Measurements from ENCODE around the gene EDA. TPM values are rescaled to one million over a fixed set of nuclear protein-coding genes. Genes with fewer than 3 reads are reported as not detected.

Gene EDA
- total RNA-seq, 4 donors from 2014 or later: 6.2 to 27.0 (median 14.2) TPM

DNA sequence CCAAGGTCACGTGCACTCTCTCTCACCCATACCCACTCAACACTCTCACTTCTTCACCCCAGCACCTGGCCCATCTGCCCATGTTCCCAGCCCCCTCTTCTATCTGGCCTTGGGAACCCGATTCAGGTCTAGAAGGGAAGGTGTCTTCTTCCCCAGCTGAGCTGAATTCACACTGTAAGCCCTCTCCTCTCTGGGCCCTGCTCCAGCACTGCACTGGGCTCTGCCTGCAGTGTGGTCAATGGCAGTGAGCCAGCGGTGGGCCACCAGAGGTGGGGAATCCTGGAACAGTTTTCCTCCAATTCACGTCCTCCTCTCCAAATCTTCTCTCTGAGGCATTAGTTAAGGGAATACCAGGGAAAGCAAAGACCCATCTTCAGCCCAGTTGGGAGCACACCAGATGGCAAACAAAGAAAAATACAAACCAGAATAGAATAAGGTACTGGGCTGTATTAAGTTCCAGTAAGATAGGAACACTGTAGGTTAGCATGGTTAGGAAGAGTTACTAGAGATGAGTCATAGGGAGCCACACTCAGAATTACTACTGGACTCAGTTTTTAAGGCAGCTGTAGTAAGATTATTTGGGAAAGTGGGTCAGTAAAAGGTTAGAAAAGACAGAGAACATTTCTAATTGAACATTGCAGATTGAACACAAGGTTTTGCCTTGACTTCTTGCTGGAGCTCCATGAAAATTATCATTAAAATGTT is 428.8 kb downstream of the EDA start:
- H3K9me3 ChIP-seq: no peaks in the 10 kb centered on the region
- intact Hi-C loops (cut with DNase I): no loop called here
- H3K36me3 ChIP-seq: no peaks in the 10 kb centered on the region
- TF ChIP-seq POLR2A (IDR thresholded peaks at IDR 0.05): no peak
- TF ChIP-seq, protein P1, sequence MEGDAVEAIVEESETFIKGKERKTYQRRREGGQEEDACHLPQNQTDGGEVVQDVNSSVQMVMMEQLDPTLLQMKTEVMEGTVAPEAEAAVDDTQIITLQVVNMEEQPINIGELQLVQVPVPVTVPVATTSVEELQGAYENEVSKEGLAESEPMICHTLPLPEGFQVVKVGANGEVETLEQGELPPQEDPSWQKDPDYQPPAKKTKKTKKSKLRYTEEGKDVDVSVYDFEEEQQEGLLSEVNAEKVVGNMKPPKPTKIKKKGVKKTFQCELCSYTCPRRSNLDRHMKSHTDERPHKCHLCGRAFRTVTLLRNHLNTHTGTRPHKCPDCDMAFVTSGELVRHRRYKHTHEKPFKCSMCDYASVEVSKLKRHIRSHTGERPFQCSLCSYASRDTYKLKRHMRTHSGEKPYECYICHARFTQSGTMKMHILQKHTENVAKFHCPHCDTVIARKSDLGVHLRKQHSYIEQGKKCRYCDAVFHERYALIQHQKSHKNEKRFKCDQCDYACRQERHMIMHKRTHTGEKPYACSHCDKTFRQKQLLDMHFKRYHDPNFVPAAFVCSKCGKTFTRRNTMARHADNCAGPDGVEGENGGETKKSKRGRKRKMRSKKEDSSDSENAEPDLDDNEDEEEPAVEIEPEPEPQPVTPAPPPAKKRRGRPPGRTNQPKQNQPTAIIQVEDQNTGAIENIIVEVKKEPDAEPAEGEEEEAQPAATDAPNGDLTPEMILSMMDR (IDR thresholded peaks at IDR 0.05): no peak
- H3K4me3 ChIP-seq (replicated peaks in 1 of 3): no peak overlapping the region
- H3K4me1 ChIP-seq: no peaks in the 10 kb centered on the region
- no peak overlapping the region for H3K27ac ChIP-seq
- no peak for DNase-seq
- no peaks in the 10 kb centered on the region for H3K27me3 ChIP-seq
- WGBS, 2 donors: 91 to 100% methylated on average over 2 to 4 of the region's 4 CpGs

DNA sequence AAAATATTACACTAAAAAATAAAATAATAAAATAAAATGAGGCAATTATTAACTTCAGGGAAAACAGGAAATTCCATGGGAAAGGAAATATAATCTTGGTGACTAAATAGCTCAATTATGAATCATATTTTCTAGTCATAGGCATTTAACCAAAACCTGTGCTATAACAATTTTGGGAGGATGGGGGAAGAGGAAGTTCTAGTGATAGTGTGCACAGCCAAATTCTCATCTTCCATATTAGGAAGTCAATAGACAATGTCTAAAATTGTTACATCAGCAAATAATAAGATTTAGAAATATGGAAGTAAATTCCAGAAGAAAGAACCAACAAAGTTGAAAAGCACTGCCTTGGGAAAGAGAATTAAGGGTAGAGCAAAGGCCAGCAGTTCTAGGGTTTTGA is 431.1 kb downstream of the EDA start:
- no peak overlapping the region for H3K4me3 ChIP-seq (replicated peaks in 1 of 3)
- intact Hi-C loops (cut with DNase I): no loop called here

DNA sequence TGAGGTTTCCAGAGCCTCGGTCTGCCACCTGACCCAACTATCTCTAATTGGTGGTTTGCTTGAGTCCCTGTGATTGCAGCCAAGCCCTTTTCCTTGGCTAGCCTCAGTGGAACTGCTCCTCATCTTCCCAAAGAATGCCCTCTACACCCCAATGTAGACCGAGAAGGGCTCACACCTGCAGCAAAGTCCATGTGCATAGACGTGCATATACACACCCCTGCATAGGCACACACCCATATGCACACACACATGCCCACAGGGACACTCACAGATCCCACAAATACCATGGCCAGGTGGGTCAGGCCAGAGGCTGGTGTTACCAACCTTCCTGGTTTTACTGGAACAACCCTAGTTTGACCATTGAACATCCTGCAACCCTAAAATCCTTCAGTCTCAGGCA is 433.5 kb downstream of the EDA start:
- Histone ChIP-seq H3K27me3 (no peaks in the 10 kb centered on the region), H3K4me3 (replicated peaks in 1 of 3) (no peak overlapping the region), H3K36me3 (no peaks in the 10 kb centered on the region), H3K27ac (no peak overlapping the region), H3K9me3 (no peaks in the 10 kb centered on the region), H3K4me1 (no peaks in the 10 kb centered on the region)
- DNase-seq: no peak
- no peak for TF ChIP-seq POLR2A (IDR thresholded peaks at IDR 0.05)
- TF ChIP-seq, protein P1 (IDR thresholded peaks at IDR 0.05): no peak
- intact Hi-C loops (cut with DNase I): no loop called here
- 85% methylated on average over 3 of the region's 3 CpGs; no CpG with 5 or more reads in 1 of the 2 donors for WGBS, 2 donors

More for the DNA sequence above, 431.1 kb downstream of the EDA start:
- Histone ChIP-seq H3K4me1 (no peaks in the 10 kb centered on the region), H3K27ac (no peak overlapping the region), H3K27me3 (no peaks in the 10 kb centered on the region), H3K9me3 (no peaks in the 10 kb centered on the region), H3K36me3 (no peaks in the 10 kb centered on the region)
- DNase-seq: no peak
- TF ChIP-seq POLR2A (IDR thresholded peaks at IDR 0.05): no peak
- TF ChIP-seq, protein P1 (IDR thresholded peaks at IDR 0.05): no peak

DNA sequence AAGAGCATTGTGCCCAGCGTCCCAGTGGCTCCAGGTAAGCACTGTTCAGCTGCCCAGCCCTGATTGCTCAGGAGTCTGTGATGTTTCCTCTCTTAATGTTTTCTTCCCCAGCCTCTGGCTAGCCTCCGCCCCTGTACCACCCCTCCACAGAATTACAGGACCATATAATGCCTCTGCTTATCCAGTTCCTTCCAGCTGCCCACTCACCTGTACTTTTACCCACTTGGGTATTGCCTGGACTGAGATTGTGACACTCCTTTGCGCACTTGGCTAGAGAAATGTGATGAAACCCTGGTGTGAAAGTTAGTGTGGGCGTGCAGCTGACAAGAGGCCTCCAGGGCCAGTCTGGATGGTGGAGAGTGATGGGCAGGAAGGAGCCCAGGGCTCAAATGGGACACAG is 434.0 kb downstream of the EDA start, which contains the start of gene AWAT2:
TSS of gene AWAT2 (minus strand) at position 14 of the 400 bp plus-strand sequence. CDS start at position 8, 6 bp downstream.
- 92 to 93% methylated on average over 3 of the region's 4 CpGs for WGBS, 2 donors
- Histone ChIP-seq H3K27me3 (no peaks in the 10 kb centered on the region), H3K4me1 (no peaks in the 10 kb centered on the region), H3K4me3 (replicated peaks in 1 of 3) (no peak within 1 kb of the TSS), H3K36me3 (no peaks in the 10 kb centered on the region), H3K9me3 (no peaks in the 10 kb centered on the region), H3K27ac (no peak within 1 kb of the TSS)
- intact Hi-C loops (cut with DNase I): no loop called here
- TF ChIP-seq, protein P1 (IDR thresholded peaks at IDR 0.05): no peak
- TF ChIP-seq POLR2A (IDR thresholded peaks at IDR 0.05): no peak
- DNase-seq: no peak

DNA sequence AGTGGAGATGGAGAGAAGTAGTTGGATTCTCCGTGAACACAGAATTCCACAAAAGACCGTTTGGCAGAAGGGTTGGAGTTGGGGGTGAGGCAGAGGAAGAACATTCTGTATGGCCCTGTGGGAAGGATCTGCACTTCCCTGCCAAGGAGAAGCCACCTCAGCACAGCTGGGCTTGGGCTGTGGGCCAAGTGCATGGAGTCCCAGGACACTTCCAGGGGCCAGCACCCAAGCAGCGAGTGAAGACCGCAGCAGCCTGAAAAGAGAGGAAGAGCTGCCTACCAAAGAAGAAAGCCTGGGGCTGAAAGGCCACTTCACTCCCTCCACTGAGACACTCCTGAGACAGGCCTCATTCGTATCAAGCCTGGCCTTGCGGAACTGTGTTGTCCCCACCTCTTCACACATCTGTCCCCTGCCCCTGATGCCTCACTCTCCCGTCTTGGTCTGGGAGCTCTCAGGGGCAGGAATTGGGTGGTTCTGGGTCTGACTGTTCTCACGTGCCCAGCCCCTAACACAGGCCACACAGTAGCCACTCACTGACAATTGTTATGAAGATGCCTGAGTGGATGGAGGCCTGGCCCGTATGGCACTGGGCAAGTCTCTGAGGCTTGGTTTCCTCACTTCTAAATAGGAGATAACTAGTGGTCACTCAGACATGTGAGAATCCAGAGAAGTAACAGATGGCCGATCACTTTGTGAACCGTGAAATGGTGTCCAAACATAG is 437.1 kb downstream of the EDA start:
- no peaks in the 10 kb centered on the region for H3K27me3 ChIP-seq
- WGBS, 2 donors: 81 to 88% methylated on average over 8 of the region's 11 CpGs
- H3K4me1 ChIP-seq: no peaks in the 10 kb centered on the region
- no peaks in the 10 kb centered on the region for H3K9me3 ChIP-seq
- no peaks in the 10 kb centered on the region for H3K36me3 ChIP-seq
- intact Hi-C loops (cut with DNase I): no loop called here
- no peak overlapping the region for H3K4me3 ChIP-seq (replicated peaks in 1 of 3)
- no peak overlapping the region for H3K27ac ChIP-seq
- TF ChIP-seq POLR2A (IDR thresholded peaks at IDR 0.05): no peak
- TF ChIP-seq, protein P1 (IDR thresholded peaks at IDR 0.05): no peak
- no peak for DNase-seq

All from thyroid gland (tissue), 4 donors.